ENCODE data around the gene EPHA3.

Gene EPHA3

GRCh38 chr3:89380016-89380415 is 272.6 kb downstream of the EPHA3 start:
- ATAC-seq: no peak
- TF ChIP-seq ARNTL (CRISPR knock-in tag; IDR thresholded peaks at IDR 0.05; ENCODE audit: borderline replicate concordance, low read depth) (no peak), ZNF70 (CRISPR knock-in tag; IDR thresholded peaks at IDR 0.05) (no peak)

GRCh38 chr3:89392991-89393390 is 285.6 kb downstream of the EPHA3 start:
- TF ChIP-seq GLIS3 (CRISPR knock-in tag; IDR thresholded peaks at IDR 0.05) (no peak), PPARA (CRISPR knock-in tag; IDR thresholded peaks at IDR 0.05; ENCODE audit: borderline replicate concordance) (no peak), ZC3H10 (CRISPR knock-in tag; IDR thresholded peaks at IDR 0.05) (no peak), CREB5 (CRISPR knock-in tag; IDR thresholded peaks at IDR 0.05; ENCODE audit: low read depth) (no peak), TSHZ2 (CRISPR knock-in tag; IDR thresholded peaks at IDR 0.05) (no peak), POU6F1 (CRISPR knock-in tag; IDR thresholded peaks at IDR 0.05; ENCODE audit: borderline replicate concordance, low read depth) (no peak), ESRRG (CRISPR knock-in tag; IDR thresholded peaks at IDR 0.05) (no peak), CSDC2 (CRISPR knock-in tag; IDR thresholded peaks at IDR 0.05) (no peak), ZNF8 (CRISPR knock-in tag; IDR thresholded peaks at IDR 0.05) (no peak), SNAI2 (CRISPR knock-in tag; IDR thresholded peaks at IDR 0.05) (no peak), ISL1 (CRISPR knock-in tag; IDR thresholded peaks at IDR 0.05) (no peak), ZNF70 (CRISPR knock-in tag; IDR thresholded peaks at IDR 0.05) (no peak), CSRNP3 (CRISPR knock-in tag; IDR thresholded peaks at IDR 0.05) (no peak), ZFP30 (CRISPR knock-in tag; IDR thresholded peaks at IDR 0.05) (no peak), ZNF565 (CRISPR knock-in tag; conservative IDR thresholded peaks at IDR 0.05; ENCODE audit: low read depth) (no peak)
- ATAC-seq: no peak

- TF ChIP-seq ZC3H10 (CRISPR knock-in tag; IDR thresholded peaks at IDR 0.05) (no peak), GLIS3 (CRISPR knock-in tag; IDR thresholded peaks at IDR 0.05) (no peak), ESRRG (CRISPR knock-in tag; IDR thresholded peaks at IDR 0.05) (no peak), POU6F1 (CRISPR knock-in tag; IDR thresholded peaks at IDR 0.05; ENCODE audit: borderline replicate concordance, low read depth) (no peak), ZNF565 (CRISPR knock-in tag; conservative IDR thresholded peaks at IDR 0.05; ENCODE audit: low read depth) (no peak), ZNF8 (CRISPR knock-in tag; IDR thresholded peaks at IDR 0.05) (no peak), ARNTL (CRISPR knock-in tag; IDR thresholded peaks at IDR 0.05; ENCODE audit: borderline replicate concordance, low read depth) (no peak)
- ATAC-seq: no peak
These were observed 288.0 kb downstream of the EPHA3 start for GRCh38 chr3:89395456-89395855.

GRCh38 chr3:89395996-89396395 is 288.6 kb downstream of the EPHA3 start:
- TF ChIP-seq ZFP30 (CRISPR knock-in tag; IDR thresholded peaks at IDR 0.05) (no peak), SNAI2 (CRISPR knock-in tag; IDR thresholded peaks at IDR 0.05) (no peak), CREB5 (CRISPR knock-in tag; IDR thresholded peaks at IDR 0.05; ENCODE audit: low read depth) (no peak), ZC3H10 (CRISPR knock-in tag; IDR thresholded peaks at IDR 0.05) (no peak), CSDC2 (CRISPR knock-in tag; IDR thresholded peaks at IDR 0.05) (no peak), TCF4 (CRISPR knock-in tag; IDR thresholded peaks at IDR 0.05; ENCODE audit: borderline replicate concordance) (no peak), ARNTL (CRISPR knock-in tag; IDR thresholded peaks at IDR 0.05; ENCODE audit: borderline replicate concordance, low read depth) (no peak), PPARA (CRISPR knock-in tag; IDR thresholded peaks at IDR 0.05; ENCODE audit: borderline replicate concordance) (no peak), TSHZ2 (CRISPR knock-in tag; IDR thresholded peaks at IDR 0.05) (no peak), RARB (CRISPR knock-in tag; IDR thresholded peaks at IDR 0.05) (no peak), PATZ1 (CRISPR knock-in tag; IDR thresholded peaks at IDR 0.05; ENCODE audit: borderline replicate concordance) (no peak)
- no peak for ATAC-seq
